NK-92 treated with Interleukin-12 subunit alpha and Interleukin-12 subunit beta, amount 100 ng/mL, for 24 hours (cell line): ENCODE data around the gene GALNT16.
"Not testable (repeated sequence)": the region's sequence is repeated elsewhere in the genome, so short reads cannot be mapped to it uniquely, and the experiment has no call there.

Source experiments
- DNase-seq: peaks from one replicate; lab custom pipeline; 2025; lab: John Stamatoyannopoulos, UW

GALNT16 gene

DNA sequence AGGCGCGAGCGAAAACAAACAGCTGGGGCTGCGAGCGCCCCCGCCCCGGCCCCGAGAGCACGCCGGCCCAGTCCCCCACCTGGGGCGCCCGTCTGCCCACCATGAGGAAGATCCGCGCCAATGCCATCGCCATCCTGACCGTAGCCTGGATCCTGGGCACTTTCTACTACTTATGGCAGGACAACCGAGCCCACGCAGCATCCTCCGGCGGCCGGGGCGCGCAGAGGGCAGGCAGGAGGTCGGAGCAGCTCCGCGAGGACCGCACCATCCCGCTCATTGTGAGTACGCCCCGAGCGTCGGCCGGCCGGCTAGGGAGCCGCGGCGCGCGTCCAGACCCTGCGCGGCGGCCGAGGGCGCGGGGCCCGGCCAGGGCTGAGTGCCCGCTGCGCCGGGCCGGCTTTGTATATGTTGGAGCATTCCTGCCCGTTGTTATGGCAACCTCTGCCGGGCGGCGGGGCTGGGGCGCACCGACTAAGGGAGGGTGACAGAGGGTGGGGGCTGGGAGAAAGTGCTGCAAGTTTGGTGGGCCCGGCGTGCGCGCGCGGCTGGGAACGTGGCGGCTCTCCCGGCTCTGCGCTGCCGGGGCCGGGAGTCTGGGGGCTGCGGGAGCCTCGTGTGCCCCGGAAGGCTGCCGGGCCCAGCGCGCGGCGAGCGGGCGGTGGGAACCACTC, 367 bp downstream of the GALNT16 start:
- DNase-seq: no peak

DNA sequence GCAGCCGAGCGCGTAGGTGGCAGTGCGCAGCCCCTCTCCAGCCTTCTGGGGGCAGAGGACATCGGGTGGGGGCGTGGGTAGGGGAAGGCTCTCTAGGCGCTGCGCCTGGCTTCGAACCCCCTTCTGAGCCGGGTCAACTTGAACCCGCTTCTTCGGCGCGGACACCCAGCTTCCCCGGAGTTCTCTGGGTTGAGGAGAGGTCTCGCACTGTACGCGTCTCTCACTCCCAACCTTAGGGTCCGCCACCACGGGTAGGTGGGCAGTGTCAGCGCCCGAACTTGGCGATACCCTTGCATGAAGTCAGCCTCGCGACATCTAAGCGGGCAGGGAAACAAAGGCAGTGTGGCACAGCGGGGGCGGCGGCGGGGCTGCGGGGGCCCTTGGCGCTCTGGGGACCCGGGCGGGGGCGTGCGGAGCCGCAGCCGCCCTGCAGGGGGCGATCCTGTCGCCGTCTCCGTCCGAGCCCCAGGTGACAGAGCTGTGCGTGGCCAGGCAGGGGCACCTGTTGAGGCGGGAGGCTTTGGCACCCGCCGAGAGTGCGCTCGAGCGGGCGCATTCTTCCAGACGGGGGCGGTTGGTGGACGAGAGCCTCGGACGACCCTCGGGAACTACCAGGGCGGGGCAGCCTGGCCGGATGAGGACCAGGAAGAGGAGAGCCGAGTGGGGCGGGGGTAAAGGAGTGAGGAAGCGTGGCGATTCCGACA, 1.1 kb downstream of the GALNT16 start:
- DNase-seq: no peak

DNA sequence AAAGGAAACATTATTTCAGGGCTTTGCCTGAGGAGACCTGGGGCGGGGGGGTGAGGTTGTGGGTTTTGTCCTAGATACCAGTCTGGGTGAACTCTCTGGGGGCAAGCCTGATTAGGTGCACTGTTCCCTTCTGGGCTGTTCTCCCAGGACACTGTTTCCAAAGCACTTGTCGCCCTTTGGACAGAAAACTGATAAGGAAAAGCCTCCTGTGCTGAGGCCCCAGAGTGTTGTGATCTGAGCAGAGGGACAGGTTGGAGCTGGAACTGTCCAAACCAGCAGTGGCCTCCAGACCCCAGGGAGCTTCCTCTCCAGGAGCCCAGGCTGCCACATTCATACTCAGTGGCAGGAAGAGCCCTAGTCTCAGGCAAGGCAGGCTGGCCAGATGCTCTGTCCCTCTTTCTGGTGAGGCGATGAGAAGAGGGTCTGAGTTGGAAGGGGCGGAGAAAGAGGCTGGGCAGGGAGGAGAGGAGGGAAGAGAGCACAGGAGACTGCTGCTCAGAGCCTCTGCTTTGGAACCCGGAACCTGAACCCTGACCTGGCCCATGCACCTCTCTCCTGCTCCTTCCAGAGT, 1.9 kb downstream of the GALNT16 start:
- no peak for DNase-seq

DNA sequence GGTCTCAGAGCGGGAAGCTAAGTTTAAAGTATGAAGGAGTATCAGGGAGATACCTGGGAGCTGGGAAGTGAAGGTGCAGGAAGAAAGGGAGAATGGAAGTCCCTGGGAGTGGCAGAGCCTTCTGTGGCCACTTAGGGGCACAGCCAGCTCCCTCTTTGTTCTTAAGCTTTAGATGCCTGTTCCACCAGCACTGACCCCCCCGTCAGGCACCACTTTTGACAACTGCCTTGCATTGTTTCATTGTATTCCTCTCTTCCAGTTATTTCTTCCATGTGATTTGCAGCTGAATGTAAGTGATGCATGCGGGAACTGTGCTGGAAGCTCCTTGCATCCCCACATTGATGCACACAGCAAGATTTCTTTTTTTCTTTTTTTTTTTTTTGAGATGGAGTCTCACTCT, 2.6 kb downstream of the GALNT16 start:
- no peak for DNase-seq

DNA sequence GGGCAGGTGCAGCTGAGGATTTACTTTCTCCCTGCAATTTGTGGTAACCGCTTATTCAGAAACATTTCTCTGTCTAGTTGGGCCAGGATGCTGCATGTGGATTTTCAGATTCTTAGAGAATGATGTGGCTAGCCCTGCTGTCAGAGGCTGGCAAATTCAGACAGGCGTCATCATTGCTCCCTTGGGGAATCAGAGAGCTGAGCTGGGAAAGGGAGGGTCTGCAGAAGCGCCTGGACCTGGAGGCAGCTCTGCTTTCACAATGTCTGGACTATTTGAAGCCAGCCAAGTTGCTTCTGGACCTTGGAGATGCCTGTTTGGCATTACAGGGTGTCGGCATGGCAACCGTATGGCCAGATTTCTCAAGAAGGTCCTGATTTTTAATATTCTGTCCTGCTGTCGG, 3.4 kb downstream of the GALNT16 start:
- DNase-seq: no peak

DNA sequence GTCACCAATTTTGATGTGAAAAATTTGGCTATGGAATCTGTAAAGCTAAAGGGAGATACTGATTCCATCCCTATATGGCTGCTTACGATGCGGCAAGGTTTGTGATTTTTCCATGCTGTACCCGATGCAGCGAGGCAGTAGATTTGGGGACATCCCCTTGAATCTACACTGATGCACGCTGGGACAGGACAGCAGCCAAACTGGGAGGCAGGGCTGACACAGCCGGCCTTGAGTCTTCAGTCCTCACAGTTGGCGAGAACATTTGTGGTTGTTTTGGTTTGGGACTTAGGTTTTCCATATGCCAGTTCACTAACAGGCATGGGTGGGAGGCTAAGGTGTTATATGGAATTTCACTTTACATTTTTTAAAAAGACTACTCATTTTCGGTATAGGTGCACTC, 3.8 kb downstream of the GALNT16 start:
- no peak for DNase-seq

DNA sequence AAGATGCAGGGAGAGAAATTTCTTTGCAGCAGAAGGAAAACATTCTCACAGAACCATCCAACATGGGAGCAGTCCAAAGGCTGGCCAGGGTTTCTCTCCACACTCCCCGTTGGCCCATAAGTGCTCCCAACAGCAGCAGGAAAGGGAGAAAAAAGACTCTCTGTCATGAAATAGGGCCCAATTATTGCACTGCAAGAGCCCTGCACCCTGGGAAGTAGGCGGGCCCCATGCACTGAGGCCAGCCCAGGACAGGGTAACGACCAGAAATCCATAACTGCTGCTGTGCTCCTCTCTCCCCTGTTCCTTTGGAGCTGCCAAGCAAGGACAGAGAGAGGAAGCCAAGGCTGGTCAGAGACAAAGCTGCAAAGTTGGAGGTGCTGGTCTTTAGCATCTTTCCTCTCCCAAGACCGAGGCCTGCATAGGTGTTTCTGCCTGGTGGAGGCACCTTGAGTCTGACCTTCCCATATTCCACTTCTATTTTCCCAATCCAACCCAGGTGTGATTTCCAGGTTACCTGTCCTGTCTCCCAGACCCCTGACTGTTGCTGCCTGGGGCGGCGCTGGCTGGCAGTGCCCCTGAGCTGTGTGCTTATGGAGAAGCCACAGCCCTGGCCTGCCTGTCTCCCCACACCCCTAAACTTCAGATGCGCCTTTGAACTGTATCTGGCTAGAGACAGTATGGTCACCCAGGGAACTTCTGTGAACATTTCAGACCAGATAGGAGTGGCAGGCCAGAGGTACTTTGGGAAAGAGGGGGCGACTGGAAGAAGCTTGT, 6.8 kb downstream of the GALNT16 start:
- DNase-seq: no peak

DNA sequence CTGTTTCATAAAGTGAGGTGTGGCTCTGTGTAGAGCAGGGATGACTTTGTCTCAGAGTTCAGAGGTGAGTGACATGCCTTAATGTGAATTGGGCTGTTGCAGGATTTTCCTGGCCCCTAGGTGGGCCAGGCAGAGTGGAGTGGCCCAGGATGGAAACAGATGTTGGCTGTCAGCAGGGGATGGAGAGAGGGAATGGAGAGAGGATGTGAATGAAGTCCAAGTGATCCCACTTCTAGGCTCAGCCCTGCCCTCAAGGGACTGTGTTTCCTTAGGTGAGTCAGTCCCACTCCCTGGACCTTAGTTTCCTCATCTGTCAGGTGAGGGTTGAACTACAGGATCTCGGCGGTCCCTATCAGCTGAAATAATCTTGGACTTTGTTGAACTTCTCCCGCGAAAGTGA, 7.5 kb downstream of the GALNT16 start:
- DNase-seq: no peak

DNA sequence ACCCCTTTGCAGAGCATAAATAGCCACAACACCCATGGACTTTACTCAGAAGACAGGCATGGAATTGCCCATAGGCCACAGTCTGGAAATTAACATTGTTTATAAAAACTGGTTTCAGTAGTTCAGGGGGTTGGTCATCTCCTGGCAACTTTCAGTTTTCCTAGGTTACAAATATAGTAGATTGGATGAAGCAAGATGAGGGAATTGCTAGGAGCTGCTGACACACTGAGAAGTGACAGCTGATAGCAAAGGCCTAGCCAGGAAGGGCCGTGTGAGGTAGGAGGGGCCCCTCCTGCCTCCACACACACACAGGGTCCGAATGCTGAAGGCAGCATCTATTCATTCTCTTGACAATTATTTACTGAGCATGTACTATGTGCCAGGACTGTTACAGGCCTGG, 8.3 kb downstream of the GALNT16 start:
- DNase-seq: no peak

DNA sequence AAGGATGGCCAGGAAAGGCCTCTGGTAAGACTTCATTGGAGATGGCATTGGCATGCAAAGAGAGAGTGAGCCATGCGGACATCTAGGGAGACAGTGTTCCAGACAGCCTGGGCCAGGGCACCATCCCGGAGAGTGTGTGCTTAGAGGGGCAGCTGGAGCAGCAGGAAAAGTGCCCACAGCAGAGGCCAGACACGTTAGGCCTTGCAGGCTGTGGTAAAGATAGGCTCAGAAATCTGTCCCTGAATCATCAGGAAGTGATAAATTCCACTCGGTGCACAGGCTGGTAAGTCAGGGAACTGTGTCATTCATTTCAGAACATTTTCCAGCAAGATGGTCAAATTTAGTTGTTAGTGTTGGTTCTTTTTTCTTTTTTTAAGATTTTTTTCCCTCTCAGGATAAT, 8.8 kb downstream of the GALNT16 start:
- DNase-seq: no peak

DNA sequence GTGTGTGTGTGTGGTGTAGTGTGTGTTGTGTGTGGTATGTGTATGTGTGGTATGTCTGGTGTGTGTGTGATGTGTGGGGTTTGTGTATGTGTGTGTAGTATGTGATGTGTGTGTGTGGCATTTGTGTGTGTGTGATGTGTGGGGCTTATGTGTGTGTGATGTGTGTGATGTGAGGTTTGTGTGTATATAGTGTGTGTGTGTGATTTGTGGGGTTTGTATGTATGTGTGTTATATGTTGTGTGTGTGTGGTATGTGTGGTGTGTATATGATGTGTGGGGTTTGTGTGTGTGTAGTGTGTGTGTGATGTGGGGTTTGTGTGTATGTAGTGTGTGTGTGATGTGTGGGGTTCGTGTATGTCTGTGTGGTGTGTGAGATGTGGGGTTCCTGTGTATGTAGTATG, 9.4 kb downstream of the GALNT16 start:
- no peak for DNase-seq

DNA sequence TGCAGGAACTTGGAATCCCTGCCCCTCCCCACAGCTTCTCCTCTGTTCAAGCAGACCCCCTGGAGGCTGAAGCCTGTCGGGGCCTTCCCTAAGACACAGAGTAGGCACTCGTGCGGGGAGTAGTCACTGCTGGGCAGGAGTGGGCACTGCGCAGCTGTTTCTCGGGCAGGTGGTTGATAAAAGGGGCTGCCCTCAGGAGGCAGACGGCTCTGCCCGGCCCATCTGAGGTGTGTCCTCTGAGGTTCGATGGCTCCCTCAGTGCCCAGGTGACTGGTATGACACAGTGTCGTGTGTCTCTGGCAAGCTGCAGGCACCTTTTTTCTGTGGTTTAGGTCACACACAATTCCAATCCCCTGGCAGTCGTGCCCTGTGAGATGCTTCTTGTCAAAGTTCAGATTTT, 10.1 kb downstream of the GALNT16 start:
- DNase-seq: no peak

DNA sequence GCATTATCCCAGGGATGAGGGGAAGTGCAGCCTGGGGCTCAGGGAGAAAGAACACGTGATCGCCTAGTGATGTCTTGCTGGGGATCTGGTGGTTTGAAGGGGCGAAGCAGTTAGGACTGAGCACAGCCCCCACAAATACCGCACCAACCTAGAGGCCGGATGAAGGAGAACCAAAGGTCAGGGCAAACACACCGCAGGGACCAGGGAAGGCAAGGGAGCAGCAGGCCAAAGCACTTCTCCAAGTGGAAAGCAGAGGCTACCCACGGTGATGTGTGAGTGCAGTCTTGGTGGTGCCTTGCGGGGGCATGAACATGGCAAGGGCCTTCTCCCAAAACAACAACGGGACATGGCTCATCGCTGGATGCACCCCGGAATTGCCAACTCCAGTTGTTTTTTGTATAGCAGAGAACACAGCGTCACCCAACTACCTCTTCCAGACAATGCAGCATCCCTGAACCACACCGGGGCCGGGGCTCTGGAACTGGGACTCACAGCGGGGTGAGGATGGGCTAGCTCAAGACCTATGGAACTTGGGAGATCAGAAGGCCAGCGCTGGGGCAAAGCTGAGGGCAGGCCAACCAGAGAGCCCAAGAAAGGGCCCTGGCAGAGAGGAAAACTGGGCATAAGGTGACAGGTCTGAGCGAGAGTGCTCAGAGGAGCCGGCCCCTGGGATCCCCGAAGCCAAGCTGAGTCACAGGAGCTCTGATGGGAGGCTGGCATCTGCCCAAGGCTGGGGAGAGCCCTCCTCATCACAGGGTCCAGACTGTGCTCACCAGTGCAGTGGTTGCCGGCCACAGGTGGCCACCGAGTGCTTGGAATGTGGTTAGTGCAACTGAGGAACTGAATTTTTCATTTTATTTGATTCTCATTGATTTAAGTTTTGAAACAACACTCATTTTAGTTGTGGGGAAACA, 11.1 kb downstream of the GALNT16 start:
- no peak for DNase-seq

DNA sequence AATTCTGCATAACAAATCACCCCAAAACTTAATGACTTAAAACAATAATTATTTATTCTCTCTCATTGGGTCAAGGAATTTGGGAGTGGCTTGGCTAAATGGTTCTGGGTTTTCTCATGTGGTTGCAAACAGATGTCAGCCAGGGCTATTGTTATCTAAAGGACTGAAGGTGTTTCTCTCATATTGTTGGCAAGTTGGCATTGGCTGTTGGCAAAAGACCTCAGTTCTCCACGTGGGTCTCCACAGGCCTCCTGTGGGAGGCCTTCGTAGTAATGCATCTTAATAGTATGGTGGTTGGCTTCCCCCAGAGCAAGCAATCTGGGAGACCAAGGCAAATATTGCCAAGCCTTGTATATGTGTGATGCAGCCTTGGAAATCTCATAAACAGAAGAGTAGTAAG, 14.4 kb downstream of the GALNT16 start:
- no peak for DNase-seq

DNA sequence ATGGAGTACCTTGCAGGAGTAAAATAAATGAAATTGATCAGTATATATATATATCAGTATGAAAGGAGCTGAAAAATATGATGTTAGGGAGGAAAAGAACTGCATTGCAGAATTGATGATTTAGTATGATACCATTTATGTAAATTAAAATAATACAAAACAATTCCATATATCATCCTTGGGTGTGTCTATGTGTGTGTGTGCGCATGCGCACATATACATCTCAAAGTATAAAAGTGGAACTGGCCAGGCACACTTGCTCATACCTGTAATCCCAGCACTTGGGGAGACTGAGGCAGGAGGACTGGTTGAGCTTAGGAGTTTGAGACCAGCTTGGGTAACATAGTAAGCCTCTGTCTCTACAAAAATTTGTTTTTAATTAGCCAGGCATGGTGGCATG, 15.4 kb downstream of the GALNT16 start:
- no peak for DNase-seq

DNA sequence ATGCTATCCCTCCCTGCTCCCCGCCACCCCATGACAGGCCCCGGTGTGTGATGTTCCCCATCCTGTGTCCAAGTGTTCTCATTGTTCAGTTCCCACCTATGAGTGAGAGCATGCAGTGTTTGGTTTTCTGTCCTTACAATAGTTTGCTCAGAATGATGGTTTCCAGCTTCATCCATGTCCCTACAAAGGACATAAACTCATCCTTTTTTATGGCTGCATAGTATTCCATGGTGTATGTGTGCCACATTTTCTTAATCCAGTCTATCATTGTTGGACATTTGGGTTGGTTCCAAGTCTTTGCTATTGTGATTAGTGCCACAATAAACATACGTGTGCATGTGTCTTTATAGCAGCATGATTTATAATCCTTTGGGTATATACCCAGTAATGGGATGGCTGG, 17.4 kb downstream of the GALNT16 start:
- not testable (repeated sequence) for DNase-seq

DNA sequence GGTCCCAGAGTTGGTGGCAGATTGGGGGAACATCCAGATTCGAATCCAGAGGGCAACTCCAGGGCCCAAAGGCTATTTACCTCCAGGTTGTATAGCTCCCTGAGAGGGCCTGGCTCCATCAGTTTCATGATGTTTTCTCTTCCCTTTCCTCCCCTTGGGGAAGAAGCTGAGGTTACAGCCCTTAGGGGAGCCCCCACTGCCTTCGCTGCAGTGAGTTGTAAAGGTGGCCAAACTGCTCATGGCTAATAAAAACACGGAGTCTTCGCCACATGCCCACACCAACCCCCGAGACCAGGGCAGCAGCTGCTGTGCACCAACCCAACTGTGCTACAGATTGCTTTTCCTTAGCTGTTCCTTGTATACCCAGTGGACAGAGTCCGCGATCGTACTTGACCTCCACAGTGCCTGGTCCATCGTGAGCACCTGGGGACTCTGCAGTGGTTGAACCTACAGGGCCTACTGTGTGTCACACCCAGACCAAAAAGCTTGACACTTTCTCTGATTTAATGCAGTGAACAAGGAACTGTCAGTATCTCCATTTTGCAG, 20.9 kb downstream of the GALNT16 start:
- no peak for DNase-seq

DNA sequence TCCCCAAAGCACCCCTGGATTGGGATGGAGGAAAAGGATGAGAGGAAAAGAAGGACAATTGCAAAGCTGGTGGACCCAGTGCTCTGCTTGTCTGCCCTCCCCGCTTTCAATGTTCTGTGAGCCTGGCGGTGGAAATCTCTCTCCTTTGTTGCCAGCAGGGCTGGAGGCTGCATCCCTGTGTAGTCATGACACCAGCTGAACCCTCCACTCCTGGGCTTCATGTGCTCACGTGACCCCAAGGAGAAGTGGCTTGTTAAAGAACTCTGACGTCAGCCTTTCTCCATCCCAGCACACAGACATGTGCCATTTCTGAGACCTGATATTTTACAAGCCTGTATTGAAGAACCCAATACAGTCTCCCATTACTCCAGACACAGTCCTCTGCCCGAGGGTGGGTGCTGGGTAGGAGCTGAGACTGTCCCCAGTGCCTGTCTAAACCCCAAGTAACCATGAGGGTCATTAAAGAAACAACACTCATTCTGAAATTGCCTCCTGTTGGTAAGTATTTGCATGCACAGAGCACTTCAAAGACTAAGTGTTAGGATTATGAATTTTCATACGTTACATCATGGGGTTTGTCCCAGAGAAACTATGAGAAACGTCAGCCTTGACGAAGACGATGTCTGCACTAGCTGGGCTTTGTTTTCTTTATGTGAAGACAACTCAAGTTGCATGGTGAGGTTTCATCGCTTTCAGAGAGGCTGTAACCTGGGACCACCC, 21.7 kb downstream of the GALNT16 start:
- DNase-seq: no peak

DNA sequence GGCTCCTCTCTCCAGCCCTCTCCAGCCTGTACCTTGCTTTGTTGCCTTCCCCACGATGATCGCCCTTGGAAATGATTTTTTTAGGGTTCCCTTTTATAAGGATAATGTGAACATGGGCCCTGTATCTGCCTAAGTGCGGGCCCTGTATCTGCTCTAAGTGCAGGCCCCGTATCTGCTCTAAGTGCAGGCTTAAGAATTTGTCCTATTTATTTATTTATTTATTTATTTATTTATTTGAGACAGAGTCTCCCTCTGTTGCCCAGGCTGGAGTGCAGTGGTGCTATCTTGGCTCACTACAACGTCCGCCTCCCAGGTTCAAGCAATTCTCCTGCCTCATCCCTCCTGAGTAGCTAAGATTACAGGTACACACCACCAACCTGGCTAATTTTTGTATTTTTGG, 22.5 kb downstream of the GALNT16 start:
- no peak for DNase-seq

DNA sequence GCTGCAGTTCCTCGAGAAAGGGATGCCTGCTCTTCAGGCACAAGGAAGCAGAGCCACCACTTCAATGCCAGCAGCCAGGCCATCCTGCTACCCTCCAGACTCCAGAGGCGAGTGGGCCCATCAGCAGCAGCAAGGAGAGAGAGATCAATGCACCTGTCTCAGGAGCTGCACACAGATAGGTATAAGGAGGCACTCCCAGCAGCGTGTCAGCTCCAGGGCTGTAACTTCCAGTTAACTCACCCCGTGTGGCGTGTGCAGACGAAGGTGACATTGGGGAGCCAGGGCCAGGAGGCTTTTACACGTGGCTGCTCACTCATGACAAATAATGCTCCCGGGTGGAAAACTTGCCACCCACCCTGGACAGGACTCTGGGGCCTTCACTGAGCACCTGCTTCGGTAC, 24.2 kb downstream of the GALNT16 start:
- no peak for DNase-seq
